NCI-H128 (cell line): ENCODE measurements around the gene ERO1B.
"Not testable (repeated sequence)": the region's sequence is repeated elsewhere in the genome, so short reads cannot be mapped to it uniquely, and the experiment has no call there.

Source experiments
- DNase-seq: peaks from one replicate; lab custom pipeline; 2025; ENCODE audit not compliant: unreplicated experiment; lab: John Stamatoyannopoulos, UW

ERO1B gene

DNA sequence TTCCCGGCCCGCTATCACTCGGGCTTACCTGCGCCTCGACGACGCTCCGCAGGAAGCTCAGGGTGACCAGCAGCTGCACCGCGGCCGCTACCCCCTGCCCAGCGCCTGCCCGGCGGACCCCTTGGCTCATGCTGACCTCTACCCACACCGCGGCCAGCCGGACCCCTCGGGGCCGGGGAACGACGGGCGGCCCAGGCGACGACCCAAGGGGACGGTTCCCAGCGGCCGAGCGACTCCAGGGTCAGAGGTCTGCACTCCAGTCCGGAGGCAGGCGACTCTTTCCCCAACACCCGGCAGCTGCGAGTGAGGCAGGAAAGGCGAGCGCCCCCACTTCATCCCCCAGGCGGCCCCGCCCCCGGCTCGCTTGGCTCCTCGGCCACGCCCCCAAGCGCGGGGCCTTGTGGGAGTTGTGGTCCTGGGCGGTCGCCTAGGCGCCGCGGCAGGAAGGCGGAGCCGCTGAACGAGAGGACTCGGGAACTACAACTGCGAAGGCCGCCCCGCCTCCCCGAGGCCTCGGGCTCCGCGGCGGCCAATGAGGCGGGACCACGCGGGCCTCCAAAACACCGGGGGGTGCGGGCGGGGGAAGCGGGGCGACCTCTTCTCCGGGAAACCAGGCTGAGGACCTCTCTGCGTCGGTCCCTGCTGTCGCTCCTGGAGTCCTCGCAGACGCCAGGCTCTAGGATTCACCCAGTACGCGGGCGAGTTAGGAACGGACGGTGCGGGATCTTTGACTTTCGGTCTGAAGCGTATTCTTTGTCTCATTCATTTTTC, at the start of gene ERO1B:
TSS of gene ERO1B (minus strand) at position 305 of the 771 bp plus-strand sequence. CDS start at position 130, 175 bp downstream.
- peak; percentile 99 for DNase-seq

DNA sequence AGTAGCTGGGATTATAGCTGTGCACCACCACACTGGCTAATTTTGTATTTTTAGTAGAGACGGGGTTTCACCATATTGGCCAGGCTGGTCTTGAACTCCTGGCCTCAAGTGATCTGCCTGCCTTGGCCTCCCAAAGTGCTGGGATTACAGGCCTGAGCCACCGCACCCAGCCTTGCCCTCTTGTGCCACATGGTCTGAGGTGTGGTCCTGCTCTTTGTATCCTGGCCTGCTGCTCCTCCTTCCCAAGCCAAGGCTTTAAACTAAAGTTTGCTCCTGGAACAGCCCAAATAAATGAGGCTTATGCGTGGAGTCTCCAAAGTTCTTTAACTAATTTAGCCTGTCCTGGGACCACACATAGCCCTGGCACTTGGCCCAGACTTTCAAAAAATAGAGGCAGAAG, 49.7 kb upstream of the ERO1B start:
- not testable (repeated sequence) for DNase-seq

- no peak for DNase-seq
Observed at GRCh38 chr1:236326432-236326831, 44.7 kb upstream of the ERO1B start.

GRCh38 chr1:236325567-236325966, 43.8 kb upstream of the ERO1B start:
- DNase-seq: no peak

- DNase-seq: no peak
Observed at GRCh38 chr1:236323819-236324411, 42.2 kb upstream of the ERO1B start.

GRCh38 chr1:236322566-236323409, 41.0 kb upstream of the ERO1B start:
- no peak for DNase-seq

- DNase-seq: no peak
Observed at GRCh38 chr1:236321101-236321500, 39.3 kb upstream of the ERO1B start.

DNA sequence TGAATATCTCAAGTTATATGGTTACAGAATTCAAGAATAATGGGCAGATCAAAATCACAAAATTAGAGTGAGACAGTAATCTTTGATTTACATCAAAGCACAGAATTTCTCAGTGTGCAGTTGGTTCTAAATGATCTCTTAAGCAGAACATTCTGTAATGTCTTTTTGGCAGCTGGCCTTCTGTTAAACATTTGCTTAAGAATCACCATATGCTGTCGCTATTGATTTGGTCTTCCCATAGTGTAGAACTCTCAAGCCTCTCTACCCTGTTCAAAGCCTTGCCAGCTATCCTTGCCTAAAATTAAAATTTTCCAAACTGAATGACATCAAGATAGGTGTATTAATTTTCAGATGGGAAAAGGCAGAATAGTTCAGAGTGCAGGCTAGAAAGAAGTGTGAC, 38.9 kb upstream of the ERO1B start:
- no peak for DNase-seq

DNA sequence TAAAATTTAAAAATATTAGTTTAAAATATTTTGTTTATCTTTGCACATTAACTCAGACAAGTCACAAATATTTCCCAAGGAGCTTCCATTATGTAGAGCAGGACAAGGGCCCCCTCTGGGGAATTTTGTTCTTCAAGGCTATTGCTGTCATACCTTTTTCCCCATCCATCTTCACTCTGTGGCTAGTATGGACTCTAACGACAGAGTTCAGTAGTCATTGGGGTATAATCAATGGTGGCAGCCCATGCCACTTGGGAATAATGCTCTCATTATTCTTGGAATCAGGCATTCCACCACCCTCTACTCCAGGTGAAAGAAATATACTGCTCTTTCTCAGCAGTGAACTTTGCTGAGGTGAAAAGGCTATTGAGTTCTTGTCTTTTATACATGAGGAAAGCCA, 38.5 kb upstream of the ERO1B start:
- DNase-seq: no peak

- DNase-seq: no peak
Observed at GRCh38 chr1:236316437-236316836, 34.7 kb upstream of the ERO1B start.

DNA sequence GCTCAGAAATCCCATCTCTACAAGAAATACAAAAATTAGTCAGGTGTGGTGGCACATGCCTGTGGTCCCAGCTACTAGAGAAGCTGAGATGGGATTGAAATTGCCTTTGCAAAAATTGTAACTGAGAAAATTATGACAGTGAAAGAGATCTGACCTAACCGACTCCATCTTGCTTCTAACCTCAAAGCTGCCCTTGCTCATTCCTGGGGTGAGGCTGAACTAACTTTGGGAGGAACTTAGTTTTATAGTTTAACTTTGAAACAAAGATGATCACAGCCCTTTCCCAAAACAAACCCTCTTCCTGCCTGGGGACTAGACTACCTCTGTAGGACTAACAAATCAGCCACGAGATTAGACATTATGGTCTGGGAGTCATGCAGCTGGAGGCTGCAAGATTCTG, 33.8 kb upstream of the ERO1B start:
- no peak for DNase-seq

GRCh38 chr1:236315092-236315491, 33.3 kb upstream of the ERO1B start:
- no peak for DNase-seq

DNA sequence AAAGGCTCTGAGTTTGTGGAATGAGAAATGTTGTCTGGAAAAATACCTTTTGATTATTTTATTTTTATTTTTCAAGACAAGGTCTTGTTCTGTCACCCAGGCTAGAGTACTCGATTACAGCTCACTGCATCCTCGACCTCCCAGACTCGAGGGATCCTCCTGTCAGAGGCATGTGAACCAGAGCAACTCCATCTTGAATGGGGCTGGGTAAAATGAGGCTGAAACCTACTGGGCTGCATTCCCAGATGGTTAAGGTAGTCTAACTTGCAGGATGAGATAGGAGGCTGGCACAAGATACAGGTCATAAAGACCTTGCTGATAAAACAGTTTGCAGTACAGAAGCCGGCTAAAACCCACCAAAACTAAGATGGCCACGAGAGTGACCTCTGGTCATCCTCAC, 32.3 kb upstream of the ERO1B start:
- not testable (repeated sequence) for DNase-seq

GRCh38 chr1:236313427-236313826, 31.7 kb upstream of the ERO1B start:
- DNase-seq: no peak

GRCh38 chr1:236311040-236311439, 29.3 kb upstream of the ERO1B start:
- DNase-seq: no peak

DNA sequence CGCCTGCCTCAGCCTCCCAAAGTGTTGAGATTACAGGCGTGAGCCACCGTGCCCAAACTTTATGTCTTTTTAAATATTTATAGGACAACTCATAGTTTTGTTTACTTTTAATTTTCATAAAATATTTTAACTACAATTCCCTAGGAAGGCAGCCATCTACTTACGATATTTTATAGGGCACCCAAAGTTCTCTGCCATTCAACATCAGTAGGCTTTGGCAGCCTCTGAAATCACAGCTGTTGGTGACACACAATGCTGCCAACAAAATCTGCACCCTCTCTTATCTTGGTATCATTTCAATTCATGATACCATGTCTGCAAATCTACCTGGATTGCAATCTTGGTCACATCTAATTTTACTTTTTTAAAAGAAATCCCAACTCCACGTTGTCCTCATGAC, 27.1 kb upstream of the ERO1B start:
- DNase-seq: no peak

DNA sequence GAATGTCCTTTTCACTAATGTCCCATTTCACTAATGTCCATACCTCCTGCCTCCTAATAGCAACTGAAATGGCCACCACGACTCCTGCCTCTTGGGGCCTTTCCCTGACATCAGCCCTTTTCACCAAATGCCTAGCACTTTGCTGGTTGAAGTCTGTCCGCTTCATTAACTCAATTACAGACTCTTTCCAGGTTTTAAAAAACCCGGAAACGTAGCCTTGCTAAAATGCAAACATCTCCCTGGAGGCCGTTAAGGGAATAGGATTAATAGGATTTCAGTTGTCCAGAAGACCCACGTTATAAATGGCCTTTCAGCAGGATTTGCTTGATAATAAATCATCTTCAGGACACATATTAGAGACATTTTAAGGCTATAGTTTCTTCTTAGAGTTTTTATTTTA, 25.7 kb upstream of the ERO1B start:
- DNase-seq: no peak

GRCh38 chr1:236304682-236305081, 22.9 kb upstream of the ERO1B start:
- no peak for DNase-seq

GRCh38 chr1:236303675-236304074, 21.9 kb upstream of the ERO1B start:
- no peak for DNase-seq

- no peak for DNase-seq
Observed at GRCh38 chr1:236302941-236303340, 21.2 kb upstream of the ERO1B start.

GRCh38 chr1:236301958-236302335, 20.2 kb upstream of the ERO1B start:
- no peak for DNase-seq
